ENCODE data around the gene CCDC142. TPM values are rescaled to one million over a fixed set of nuclear protein-coding genes. Genes with fewer than 3 reads are reported as not detected.
A peak's percentile ranks its signal among the peaks of the same experiment; 100 is the strongest.

Gene CCDC142
- total and polyA plus RNA-seq, 9 of the 15 experiments (the other 6 are each of a cell fraction or from before 2014, with no cell fraction given), result 0.55 to 11.7 (median 7.2) TPM

GRCh38 chr2:74502720-74503505 is 20.1 kb upstream of the CCDC142 start (continued):
- TF ChIP-seq, protein P1, sequence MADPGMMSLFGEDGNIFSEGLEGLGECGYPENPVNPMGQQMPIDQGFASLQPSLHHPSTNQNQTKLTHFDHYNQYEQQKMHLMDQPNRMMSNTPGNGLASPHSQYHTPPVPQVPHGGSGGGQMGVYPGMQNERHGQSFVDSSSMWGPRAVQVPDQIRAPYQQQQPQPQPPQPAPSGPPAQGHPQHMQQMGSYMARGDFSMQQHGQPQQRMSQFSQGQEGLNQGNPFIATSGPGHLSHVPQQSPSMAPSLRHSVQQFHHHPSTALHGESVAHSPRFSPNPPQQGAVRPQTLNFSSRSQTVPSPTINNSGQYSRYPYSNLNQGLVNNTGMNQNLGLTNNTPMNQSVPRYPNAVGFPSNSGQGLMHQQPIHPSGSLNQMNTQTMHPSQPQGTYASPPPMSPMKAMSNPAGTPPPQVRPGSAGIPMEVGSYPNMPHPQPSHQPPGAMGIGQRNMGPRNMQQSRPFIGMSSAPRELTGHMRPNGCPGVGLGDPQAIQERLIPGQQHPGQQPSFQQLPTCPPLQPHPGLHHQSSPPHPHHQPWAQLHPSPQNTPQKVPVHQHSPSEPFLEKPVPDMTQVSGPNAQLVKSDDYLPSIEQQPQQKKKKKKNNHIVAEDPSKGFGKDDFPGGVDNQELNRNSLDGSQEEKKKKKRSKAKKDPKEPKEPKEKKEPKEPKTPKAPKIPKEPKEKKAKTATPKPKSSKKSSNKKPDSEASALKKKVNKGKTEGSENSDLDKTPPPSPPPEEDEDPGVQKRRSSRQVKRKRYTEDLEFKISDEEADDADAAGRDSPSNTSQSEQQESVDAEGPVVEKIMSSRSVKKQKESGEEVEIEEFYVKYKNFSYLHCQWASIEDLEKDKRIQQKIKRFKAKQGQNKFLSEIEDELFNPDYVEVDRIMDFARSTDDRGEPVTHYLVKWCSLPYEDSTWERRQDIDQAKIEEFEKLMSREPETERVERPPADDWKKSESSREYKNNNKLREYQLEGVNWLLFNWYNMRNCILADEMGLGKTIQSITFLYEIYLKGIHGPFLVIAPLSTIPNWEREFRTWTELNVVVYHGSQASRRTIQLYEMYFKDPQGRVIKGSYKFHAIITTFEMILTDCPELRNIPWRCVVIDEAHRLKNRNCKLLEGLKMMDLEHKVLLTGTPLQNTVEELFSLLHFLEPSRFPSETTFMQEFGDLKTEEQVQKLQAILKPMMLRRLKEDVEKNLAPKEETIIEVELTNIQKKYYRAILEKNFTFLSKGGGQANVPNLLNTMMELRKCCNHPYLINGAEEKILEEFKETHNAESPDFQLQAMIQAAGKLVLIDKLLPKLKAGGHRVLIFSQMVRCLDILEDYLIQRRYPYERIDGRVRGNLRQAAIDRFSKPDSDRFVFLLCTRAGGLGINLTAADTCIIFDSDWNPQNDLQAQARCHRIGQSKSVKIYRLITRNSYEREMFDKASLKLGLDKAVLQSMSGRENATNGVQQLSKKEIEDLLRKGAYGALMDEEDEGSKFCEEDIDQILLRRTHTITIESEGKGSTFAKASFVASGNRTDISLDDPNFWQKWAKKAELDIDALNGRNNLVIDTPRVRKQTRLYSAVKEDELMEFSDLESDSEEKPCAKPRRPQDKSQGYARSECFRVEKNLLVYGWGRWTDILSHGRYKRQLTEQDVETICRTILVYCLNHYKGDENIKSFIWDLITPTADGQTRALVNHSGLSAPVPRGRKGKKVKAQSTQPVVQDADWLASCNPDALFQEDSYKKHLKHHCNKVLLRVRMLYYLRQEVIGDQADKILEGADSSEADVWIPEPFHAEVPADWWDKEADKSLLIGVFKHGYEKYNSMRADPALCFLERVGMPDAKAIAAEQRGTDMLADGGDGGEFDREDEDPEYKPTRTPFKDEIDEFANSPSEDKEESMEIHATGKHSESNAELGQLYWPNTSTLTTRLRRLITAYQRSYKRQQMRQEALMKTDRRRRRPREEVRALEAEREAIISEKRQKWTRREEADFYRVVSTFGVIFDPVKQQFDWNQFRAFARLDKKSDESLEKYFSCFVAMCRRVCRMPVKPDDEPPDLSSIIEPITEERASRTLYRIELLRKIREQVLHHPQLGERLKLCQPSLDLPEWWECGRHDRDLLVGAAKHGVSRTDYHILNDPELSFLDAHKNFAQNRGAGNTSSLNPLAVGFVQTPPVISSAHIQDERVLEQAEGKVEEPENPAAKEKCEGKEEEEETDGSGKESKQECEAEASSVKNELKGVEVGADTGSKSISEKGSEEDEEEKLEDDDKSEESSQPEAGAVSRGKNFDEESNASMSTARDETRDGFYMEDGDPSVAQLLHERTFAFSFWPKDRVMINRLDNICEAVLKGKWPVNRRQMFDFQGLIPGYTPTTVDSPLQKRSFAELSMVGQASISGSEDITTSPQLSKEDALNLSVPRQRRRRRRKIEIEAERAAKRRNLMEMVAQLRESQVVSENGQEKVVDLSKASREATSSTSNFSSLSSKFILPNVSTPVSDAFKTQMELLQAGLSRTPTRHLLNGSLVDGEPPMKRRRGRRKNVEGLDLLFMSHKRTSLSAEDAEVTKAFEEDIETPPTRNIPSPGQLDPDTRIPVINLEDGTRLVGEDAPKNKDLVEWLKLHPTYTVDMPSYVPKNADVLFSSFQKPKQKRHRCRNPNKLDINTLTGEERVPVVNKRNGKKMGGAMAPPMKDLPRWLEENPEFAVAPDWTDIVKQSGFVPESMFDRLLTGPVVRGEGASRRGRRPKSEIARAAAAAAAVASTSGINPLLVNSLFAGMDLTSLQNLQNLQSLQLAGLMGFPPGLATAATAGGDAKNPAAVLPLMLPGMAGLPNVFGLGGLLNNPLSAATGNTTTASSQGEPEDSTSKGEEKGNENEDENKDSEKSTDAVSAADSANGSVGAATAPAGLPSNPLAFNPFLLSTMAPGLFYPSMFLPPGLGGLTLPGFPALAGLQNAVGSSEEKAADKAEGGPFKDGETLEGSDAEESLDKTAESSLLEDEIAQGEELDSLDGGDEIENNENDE (IDR thresholded peaks at IDR 0.05; ENCODE audit: low read depth, low read length), result no peak
- TF ChIP-seq, protein P2, sequence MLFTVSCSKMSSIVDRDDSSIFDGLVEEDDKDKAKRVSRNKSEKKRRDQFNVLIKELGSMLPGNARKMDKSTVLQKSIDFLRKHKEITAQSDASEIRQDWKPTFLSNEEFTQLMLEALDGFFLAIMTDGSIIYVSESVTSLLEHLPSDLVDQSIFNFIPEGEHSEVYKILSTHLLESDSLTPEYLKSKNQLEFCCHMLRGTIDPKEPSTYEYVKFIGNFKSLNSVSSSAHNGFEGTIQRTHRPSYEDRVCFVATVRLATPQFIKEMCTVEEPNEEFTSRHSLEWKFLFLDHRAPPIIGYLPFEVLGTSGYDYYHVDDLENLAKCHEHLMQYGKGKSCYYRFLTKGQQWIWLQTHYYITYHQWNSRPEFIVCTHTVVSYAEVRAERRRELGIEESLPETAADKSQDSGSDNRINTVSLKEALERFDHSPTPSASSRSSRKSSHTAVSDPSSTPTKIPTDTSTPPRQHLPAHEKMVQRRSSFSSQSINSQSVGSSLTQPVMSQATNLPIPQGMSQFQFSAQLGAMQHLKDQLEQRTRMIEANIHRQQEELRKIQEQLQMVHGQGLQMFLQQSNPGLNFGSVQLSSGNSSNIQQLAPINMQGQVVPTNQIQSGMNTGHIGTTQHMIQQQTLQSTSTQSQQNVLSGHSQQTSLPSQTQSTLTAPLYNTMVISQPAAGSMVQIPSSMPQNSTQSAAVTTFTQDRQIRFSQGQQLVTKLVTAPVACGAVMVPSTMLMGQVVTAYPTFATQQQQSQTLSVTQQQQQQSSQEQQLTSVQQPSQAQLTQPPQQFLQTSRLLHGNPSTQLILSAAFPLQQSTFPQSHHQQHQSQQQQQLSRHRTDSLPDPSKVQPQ (CRISPR knock-in tag; IDR thresholded peaks at IDR 0.05; ENCODE audit: borderline replicate concordance), result no peak
- TF ChIP-seq POLR3A (IDR thresholded peaks at IDR 0.05; ENCODE audit: borderline replicate concordance, extremely low read depth, insufficient read depth, insufficient read length) (no peak), NUFIP1 (IDR thresholded peaks at IDR 0.05; ENCODE audit: partially characterized antibody) (no peak), POLR2H (tag; IDR thresholded peaks at IDR 0.05; ENCODE audit: low read depth) (peak; percentile 79; the same call in 1 of the 2 replicates), KHSRP (IDR thresholded peaks at IDR 0.05) (no peak), NR0B1 (IDR thresholded peaks at IDR 0.05; ENCODE audit: partially characterized antibody) (no peak), TRIM24 (IDR thresholded peaks at IDR 0.05) (no peak), SAFB2 (IDR thresholded peaks at IDR 0.05; ENCODE audit: borderline replicate concordance, low read depth, low read length, severe bottlenecking) (no peak), GTF2A2 (tag; IDR thresholded peaks at IDR 0.05) (no peak), ZEB2 (IDR thresholded peaks at IDR 0.05) (0 out of 2 replicates have a peak, but pooled peaks have one; percentile 13)

Measured in K562 (cell line).